Suppressor macrophage treated with lipopolysaccharide for 1 hour (primary cell): Measurements from ENCODE around the gene MORN1.

Experiments
- DNase-seq, 3 donors: peaks; one replicate each; pipeline ENCODE4 v3.0.0-alpha.2; 2020 to 2022

Gene MORN1

DNA sequence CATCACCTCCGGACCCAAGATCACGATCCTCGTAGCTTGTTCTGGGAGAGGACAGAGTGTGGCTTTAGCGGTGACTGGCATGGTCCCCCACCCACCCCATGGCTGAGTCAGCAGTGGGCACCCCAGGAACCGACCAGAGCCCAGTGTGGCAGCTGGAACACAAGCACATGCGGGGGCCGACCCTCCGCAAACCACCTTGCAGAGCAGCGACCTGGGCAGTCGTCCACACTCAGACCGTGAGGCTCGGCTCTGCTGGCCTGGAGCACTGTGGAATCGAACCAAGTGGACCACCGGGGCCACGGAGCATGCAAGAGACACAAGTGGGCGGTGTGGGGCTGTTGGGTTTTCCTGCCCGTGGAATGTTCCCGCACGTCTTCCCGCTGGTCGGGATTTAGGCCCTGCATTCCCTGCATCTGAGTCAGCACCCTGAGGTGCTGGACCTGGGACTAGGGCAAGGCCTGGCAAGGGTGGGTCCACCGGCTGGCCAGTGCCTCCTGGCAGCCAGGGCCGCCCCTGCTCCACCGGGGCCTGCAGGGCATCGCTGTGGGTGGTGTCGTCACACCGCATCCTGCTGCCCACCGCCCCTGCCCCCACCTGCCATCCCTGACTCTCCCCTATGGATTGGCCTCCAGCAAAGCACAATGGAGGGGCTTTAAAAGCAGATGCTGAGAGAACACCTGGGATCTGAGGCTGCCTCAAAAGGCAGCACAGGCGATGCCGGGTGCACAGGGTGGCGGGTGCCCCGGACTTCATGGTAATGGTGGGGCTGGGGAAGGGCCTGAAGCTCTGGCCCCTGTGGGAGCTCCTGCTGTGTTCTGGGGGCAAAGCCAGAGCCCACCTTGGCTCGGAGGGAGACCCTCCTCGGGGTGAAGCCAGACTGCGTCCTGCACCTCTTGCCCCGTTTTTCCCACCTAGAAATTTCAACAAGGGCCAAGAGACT lies 18.5 kb downstream of the MORN1 start:
- no peak for DNase-seq

- no peak for DNase-seq
Measured at GRCh38 chr1:2368053-2368744, 23.2 kb downstream of the MORN1 start.

- DNase-seq = no peak
Measured at GRCh38 chr1:2363847-2364513, 27.4 kb downstream of the MORN1 start.

DNA sequence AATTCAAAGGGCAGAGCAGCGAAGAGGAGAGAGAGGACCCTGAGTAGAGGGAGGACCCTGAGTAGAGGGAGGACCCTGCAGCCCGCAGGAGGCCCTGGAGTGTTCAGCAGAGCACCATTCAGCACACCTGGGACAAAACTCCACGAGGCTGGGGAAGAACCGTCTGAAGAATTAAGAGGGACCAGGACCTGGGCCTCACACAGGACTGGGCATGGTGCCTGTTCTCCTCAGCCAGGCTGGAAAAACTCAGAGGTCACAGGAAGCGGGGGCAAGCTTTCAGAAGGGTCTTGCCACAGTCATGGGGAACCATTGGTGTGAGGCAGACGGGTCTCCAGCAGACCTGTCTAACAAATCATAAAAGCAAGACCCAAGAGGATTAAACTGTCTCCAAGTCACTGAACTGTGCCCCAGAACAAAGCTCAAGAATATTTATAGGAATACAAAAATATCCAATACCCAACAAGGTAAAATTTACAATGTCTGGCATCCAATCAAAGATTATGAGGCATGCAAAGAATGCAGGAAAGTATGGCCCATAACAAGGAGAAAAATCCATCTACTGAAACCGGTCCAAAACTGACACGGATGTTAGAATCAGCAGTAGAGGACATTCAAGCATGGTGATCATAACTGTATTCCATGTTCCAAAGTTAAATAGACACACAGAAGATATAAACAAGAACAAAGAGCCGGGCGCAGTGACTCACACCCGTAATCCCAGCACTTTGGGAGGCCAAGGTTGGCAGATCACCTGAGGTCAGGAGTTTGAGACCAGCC lies 30.6 kb downstream of the MORN1 start:
- no peak for DNase-seq

DNA sequence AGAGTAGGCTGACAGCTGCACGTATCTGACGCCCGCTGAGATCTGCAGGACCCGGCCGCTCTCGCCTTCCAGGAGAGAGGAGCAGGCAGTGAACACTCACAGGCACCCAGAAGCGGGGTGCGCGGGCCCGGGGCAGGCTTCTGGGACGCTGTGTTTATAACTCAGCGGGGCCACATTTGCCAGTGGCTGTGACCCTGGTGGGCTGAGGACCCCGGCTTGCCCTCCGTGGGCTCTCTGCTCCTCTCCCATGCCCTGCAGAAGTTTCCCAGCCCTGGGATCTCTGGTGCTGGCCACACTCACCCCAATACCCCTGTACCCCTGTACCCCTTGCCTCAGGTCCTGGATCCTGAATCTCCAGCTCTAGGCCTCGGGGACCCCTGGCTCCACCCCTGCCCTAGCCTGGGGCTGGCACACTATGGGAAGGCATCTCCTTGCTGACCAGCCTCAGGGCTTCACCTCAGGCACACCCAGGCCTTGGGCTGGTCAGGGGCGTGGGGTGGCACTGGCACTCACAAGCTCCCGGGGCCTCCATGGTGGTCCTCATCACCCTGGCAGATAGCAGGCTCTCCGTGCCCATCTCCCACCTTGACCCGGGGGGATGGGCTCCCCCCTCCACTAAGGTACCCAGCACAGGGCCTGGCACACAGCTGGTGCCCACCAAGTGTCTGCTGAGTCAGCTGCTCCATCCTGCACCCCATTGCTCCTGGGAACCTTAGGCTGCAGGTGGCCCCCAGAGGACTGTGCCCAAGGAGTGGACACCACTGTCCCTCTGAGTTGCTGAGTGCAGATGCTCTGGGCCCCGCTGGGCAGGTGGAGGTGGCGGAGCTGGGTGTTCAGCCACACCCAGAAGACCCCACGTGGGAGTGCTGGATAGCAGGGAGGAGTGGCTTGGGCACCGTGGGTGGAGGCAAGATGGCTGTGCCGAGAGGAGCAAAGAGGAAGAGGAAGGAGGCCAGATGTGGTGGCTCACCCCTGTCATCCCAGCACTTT lies 32.4 kb downstream of the MORN1 start:
- DNase-seq = no peak

DNA sequence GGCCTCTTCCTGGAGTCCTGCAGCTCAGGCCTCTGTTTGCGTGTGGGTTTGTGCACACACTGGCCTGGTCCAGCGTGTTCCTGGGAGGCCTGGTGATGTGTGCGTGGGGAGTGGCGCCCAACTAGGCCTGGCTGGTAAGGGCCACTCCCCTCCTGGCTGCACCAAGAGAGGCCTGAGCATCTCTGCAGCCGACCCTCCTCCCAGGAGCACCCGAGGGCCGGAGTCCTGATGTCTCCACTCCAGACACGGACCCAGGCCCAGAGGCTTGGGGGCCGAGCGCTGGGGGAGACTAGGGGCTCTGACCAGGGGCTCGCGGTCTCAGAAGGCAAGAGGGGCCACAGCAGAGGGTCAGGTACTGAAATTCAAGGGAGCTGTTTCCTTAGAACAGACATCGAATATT lies 33.3 kb downstream of the MORN1 start:
- DNase-seq = no peak

- no peak for DNase-seq
Measured at GRCh38 chr1:2356911-2357845, 34.2 kb downstream of the MORN1 start.

DNA sequence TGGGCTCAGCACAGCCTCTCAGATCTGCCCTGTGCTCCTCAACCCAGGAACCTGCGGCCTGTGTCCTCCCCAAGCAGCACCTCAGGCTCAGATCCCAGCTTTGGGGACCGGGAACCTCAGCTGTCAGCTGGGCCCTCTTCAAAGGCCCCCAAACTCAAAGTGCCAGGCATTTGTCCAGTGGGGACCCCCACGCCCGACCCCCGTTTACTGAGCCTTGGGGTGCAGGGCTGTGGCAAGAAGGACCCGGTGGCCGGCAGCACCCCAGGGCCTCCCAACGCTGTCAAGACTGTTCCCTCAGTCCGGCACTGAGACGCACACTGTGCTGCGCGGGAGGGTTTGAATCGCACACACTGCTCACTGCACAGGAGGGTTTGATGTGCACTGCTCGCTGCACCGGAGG lies 35.0 kb downstream of the MORN1 start:
- DNase-seq = no peak

DNA sequence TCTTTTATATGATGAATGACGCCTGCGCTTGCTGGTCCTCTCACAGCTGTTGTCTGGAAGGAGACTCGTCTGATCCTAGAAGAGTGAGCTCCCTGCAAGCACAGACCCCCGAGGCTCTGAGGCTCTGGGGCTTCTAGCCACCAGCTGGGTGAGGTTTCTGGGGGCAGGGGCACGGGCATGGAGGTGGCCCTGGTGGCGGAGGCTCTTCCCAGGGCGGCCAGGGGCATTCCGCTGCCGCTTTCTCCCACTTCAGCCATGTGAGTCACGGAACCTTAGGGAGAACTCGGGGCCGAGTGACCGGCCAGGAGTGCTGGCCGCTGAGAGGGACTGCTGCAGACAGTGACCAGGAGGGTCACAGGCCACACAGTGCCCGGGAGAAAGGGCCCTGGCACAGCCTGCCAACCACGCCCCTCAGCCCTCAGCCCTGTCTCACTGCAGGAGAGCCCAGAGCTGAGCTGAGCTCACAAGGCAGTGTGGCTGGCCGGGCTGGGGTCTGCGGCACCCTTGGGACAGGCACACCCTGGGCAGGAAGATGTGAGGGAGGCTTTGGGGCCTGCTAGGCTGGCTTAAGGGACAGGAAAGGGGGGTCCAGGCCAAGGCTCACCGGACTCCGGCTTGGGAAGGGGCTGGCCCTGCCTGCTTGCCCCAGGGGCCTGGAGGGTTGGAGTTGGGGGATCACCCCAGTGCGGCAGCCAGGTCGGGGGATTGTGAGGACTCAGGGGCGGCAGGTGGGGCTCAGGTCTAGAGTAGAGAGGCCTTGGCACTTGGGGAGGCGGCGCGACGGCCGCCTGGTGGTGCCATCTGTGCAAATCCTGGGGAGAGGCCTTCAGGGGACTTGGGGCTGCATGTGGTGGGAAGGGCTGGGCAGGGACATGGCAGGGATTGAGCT lies 35.7 kb downstream of the MORN1 start:
- no peak for DNase-seq

DNA sequence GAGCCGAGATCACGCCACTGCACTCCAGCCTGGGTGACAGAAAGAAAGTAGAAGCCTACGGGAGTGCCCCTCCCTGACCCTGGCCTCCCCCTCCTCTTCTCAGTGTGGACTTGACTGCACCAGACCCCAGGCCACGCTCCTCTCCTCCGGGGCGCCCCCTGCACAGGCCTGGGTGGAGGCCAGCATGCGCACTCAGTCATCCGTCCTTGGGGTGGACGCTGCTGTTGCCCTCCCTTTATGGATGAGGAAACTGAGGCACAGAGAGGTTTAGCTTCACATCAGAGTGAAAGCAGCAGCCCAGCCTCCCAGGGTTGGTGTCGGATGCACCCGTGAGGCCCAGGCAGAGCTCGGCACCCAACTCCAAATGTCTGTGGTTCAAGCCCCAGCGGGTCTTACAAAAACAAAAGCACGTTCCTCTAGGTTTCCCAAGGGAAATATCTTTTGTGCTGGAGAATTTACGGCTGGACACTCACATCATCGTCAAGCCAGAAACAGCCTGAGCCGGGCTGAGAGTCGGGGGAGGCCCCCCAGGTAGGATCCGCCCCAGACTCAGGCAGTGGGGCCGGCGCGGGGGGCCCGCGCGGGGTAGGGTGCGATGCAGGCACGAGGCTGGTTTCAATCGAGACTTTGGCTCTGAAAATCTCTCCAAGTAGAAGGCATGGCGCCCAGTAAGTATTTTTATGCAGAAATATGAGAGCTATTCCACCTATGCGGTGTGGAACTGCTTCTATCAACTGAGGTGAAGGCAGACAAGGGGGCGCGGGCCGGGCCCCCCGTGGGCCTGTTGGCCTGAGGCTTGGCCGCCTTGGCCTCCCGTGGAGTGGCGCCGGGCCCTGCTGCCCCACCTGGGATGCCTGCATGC lies 36.6 kb downstream of the MORN1 start:
- no peak for DNase-seq

DNA sequence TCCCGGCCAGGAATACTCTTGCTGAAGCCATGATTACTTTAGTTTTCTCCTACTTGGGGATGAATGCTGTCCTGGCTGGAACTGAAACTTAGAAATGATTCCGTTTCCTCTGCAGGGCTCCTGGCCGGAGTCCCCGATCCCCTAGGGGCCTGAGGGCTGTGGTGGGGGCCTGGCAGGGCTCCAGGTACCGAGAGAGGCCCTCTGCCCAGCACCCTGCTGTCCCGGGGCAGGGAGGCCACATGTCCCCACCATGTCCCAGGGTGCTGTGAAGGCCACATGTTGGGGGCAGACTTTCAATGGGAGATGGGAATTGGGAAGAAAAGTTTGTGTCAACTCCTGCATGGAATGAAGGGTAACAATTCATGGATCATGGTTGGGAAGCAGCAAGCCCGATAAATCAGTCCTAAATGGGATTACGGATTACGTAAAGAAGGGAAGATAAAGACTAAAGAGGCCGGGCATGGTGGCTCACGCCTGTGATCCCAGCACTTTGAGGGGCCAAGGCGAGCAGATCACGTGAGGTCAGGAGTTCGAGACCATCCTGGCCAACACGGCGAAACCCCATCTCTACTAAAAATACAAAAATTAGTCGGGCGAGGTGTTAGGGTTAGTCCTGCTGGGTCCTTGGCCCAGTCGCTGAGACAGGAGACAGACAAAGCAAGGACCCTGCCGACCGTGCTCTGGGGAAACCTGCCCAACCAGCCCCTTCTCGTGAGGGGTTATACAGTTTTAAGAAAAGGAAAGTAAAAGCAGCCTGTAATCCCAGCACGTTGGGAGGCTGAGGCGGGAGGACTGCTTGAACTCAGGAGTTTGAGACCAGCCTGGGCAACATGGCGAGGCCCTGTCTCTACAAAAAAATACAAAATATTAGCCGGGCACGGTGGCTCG lies 37.6 kb downstream of the MORN1 start:
- no peak for DNase-seq

- DNase-seq = no peak
Measured at GRCh38 chr1:2352897-2353550, 38.3 kb downstream of the MORN1 start.

DNA sequence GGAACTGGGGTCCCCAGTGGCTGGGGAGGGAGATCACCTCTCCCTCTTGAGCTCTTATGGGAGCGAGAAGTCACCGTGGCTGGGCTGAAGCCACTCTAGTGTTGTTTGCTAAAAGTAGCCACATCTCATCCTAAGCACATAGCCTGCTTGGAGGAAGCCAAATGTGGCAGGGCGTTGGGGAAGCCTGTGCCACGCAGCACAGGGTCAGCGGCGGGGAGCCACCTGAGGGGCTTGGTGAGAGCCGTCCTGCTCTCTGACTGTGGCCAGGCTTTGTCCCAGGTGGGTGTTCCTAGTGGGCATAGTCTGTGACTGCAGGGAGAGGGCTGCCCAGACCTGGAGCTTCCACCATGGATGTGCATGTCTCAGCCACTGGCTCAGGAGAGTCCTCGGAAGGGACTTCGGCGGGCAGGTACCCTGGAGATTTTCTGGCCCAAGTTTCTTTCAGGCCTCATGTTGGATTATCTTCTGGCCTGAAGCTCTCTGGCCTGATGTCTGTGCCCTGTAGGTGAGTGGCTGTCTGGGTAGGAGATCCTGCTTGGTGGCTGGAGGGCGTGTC lies 38.9 kb downstream of the MORN1 start:
- DNase-seq = no peak

GRCh38 chr1:2351723-2352122 lies 39.6 kb downstream of the MORN1 start:
- no peak for DNase-seq

DNA sequence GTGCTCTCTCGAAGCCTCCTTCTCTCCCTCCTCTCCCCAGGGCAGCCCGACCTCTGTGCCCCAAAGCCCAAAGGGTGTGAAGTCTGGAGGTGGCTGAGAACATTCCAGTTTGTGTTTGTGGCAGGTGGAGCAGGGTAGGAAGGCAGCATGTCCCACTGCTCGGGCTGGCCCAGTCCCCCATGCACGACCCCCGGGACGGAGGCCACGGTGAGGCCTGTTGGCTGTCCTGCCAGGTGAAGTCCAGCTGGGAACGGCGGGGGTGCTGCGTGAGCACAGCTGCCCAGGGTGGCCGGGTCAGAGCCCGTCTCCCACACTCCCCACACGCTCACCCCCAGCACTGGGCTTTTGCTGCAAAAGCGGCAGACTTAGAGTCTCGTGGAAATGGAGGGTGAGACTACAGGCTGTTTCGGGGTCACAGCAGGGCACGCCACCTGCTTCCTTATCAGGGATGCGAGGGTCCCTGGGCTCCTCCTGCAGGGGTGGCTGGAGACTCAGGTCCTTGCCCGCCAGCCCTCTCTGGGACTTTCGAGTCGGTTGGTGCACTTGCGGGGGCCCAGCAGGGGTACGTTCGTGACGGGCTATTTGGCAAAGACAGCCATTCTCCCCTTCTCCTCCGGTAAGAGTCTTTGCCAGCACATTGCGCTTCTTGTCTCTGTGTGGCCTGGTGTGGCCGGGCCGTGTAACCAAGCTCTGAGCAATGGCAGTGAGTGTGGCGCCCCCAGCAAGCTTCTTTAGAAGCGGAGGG lies 40.3 kb downstream of the MORN1 start:
- no peak for DNase-seq

- DNase-seq = no peak
Measured at GRCh38 chr1:2350501-2350900, 40.9 kb downstream of the MORN1 start.
